IMR-90 (cell line): ENCODE data around the gene GALNT14. TPM values are rescaled to one million over a fixed set of nuclear protein-coding genes. Genes with fewer than 3 reads are reported as not detected.

ENCODE experiments used
- ATAC-seq: fragments of 200-7000 bp; cut with Tn5 transposase; 2 replicates; pipeline ENCODE4 v1.9.1; 2020; ENCODE audit warnings: low read depth, mild to moderate bottlenecking, moderate library complexity
- BruUV-seq: library from RNA; stranded (reverse); fragments of 400-500 nt; replicated peaks from 2 replicates; lab custom pipeline; 2021; lab: Mats Ljungman, UMichigan
- CTCF ChIA-PET: fragments of 300-600 bp; formaldehyde crosslinking; extraction: SDS; loops from one replicate; lab custom pipeline; 2021; ENCODE audit warnings: antibody characterized with exemption; lab: Yijun Ruan, JAX
- POLR2A ChIA-PET: fragments of 300-600 bp; sonication (Branson Sonifier 250); formaldehyde crosslinking; loops from one replicate; lab custom pipeline; 2022; ENCODE audit warnings: antibody characterized with exemption; ENCODE audit not compliant: unreplicated experiment; lab: Charles Lee
- DNase-seq: peaks from one replicate; pipeline ENCODE4 v3.0.0; 2013
- H2AFZ ChIP-seq: replicated peaks from 2 replicates; pipeline ENCODE3; 2013; ENCODE audit warnings: low read length, mild to moderate bottlenecking; ENCODE audit not compliant: poor library complexity
- H2AK5ac ChIP-seq: 2 replicates; pipeline ENCODE4 v1.6.1; 2013; ENCODE audit warnings: low read depth, low read length, inconsistent platforms
- H2AK9ac ChIP-seq: replicated peaks from 2 replicates; pipeline ENCODE3; 2013; ENCODE audit warnings: mild to moderate bottlenecking, low read depth, low read length, moderate library complexity; ENCODE audit not compliant: poor library complexity
- H2BK120ac ChIP-seq: 2 replicates; pipeline ENCODE4 v1.6.1; 2013; ENCODE audit warnings: low read depth, low read length, inconsistent platforms
- H2BK15ac ChIP-seq: 3 replicates; pipeline ENCODE4 v1.6.1; 2013; ENCODE audit warnings: low read depth, low read length, inconsistent platforms
- H2BK20ac ChIP-seq: 2 replicates; pipeline ENCODE4 v1.6.1; 2013; ENCODE audit warnings: low read depth, mild to moderate bottlenecking, inconsistent platforms, low read length, moderate library complexity
- H2BK5ac ChIP-seq: 2 replicates; pipeline ENCODE4 v1.6.1; 2013; ENCODE audit warnings: mild to moderate bottlenecking, low read depth, low read length, inconsistent platforms; ENCODE audit not compliant: poor library complexity, severe bottlenecking
- H3K14ac ChIP-seq: replicated peaks from 2 replicates; pipeline ENCODE4 v1.6.1; 2013; ENCODE audit warnings: low read depth, low read length, inconsistent platforms
- H3K18ac ChIP-seq: 2 replicates; pipeline ENCODE4 v1.6.1; 2013; ENCODE audit warnings: low read depth, low read length, control low read depth
- H3K23ac ChIP-seq: 2 replicates; pipeline ENCODE4 v1.6.1; 2013; ENCODE audit warnings: low read depth, low read length, inconsistent platforms
- H3K27ac ChIP-seq: 2 replicates; pipeline ENCODE4 v1.5.1; 2013; ENCODE audit warnings: mild to moderate bottlenecking, control low read depth, low read length; ENCODE audit not compliant: insufficient read depth
- H3K27me3 ChIP-seq: 2 replicates; pipeline ENCODE4 v1.6.1; 2013; ENCODE audit warnings: low read length; ENCODE audit not compliant: control insufficient read depth, insufficient read depth
- H3K36me3 ChIP-seq: 2 replicates; pipeline ENCODE4 v1.6.1; 2013; ENCODE audit warnings: low read length, mixed read lengths; ENCODE audit not compliant: control insufficient read depth, insufficient read depth
- H3K4ac ChIP-seq: 2 replicates; pipeline ENCODE4 v1.6.1; 2013; ENCODE audit warnings: low read depth, low read length, inconsistent platforms
- H3K4me1 ChIP-seq: 2 replicates; pipeline ENCODE4 v1.6.1; 2013; ENCODE audit warnings: low read length, mixed read lengths; ENCODE audit not compliant: control insufficient read depth, insufficient read depth
- H3K4me2 ChIP-seq: 2 replicates; pipeline ENCODE4 v1.6.1; 2013; ENCODE audit warnings: low read depth, mild to moderate bottlenecking, control low read depth, low read length, moderate library complexity
- H3K4me3 ChIP-seq: 2 replicates; pipeline ENCODE4 v1.5.1; 2013; ENCODE audit warnings: low read depth, mild to moderate bottlenecking, control low read depth, low read length, moderate library complexity; ENCODE audit not compliant: insufficient read depth
- H3K56ac ChIP-seq: 2 replicates; pipeline ENCODE4 v1.6.1; 2013; ENCODE audit warnings: low read length, inconsistent platforms; ENCODE audit not compliant: insufficient read depth; ENCODE audit errors: extremely low read depth
- H3K79me1 ChIP-seq, 2 experiments: 2 replicates each; pipeline ENCODE4 v1.6.1; 2013; ENCODE audit warnings: low read length in 2 of 2, inconsistent platforms in 1 of 2, low read depth in 1 of 2
- H3K9ac ChIP-seq: 2 replicates; pipeline ENCODE4 v1.6.1; 2013; ENCODE audit warnings: low read depth, low read length, control low read depth
- H3K9me1 ChIP-seq: 2 replicates; pipeline ENCODE4 v1.6.1; 2013; ENCODE audit warnings: low read length, inconsistent platforms; ENCODE audit not compliant: insufficient read depth
- H3K9me3 ChIP-seq: 2 replicates; pipeline ENCODE4 v1.6.1; 2013; ENCODE audit warnings: low read length; ENCODE audit not compliant: control insufficient read depth, insufficient read depth
- H4K20me1 ChIP-seq: 2 replicates; pipeline ENCODE4 v1.6.1; 2013; ENCODE audit warnings: low read length, inconsistent platforms; ENCODE audit not compliant: insufficient read depth
- H4K5ac ChIP-seq: 2 replicates; pipeline ENCODE4 v1.6.1; 2013; ENCODE audit warnings: mild to moderate bottlenecking, low read depth, low read length, control low read depth
- H4K8ac ChIP-seq, 2 experiments: 2 replicates each; pipeline ENCODE4 v1.6.1; 2013; ENCODE audit warnings: low read depth in 2 of 2, low read length in 2 of 2, control low read depth in 1 of 2, inconsistent platforms in 1 of 2
- H4K91ac ChIP-seq: 2 replicates; pipeline ENCODE4 v1.6.1; 2013; ENCODE audit warnings: low read depth, low read length, inconsistent platforms; ENCODE audit not compliant: insufficient read depth
- POLR2A ChIP-seq: IDR thresholded peaks from 2 replicates; pipeline ENCODE4 v1.6.1; 2012; ENCODE audit warnings: mild to moderate bottlenecking, low read depth, low read length
- WGBS, 2 experiments: methylation state at CpG; one replicate each; pipeline versions ENCODE4 v1.1.5 to v1.1.7; 2013; ENCODE audit warnings: missing lambda C conversion rate in 2 of 2; ENCODE audit not compliant: insufficient read length in 1 of 2; ENCODE audit errors: extremely low coverage in 2 of 2; 5-methylcytosine and 5-hydroxymethylcytosine counted together
- dilution Hi-C: fragments of 300-500 bp; cut with HindIII; formaldehyde crosslinking; loops from one replicate; pipeline ENCODE4 v1.14.3; 2018; ENCODE audit warnings: low sequenced_read_pairs; ENCODE audit not compliant: unreplicated experiment
- in situ Hi-C: fragments of 300-500 bp; cut with MboI; formaldehyde crosslinking; loops from 3 replicates; pipeline ENCODE4 v1.14.3; 2019; ENCODE audit warnings: low sequenced_read_pairs, inconsistent platforms, mixed read lengths
- intact Hi-C: fragments of 100-400 bp; cut with micrococcal nuclease; formaldehyde crosslinking; loops from 2 replicates; pipeline ENCODE4 v1.10.0; 2022
- polyA plus RNA-seq, 3 experiments: library from polyadenylated mRNA; depleted of rRNA; stranded (reverse); fragments of >200 nt; gene quantifications; 2 replicates each; pipeline ENCODE4 v1.2.3, GENCODE V29; 2012; ENCODE audit warnings: low replicate concordance in 1 of 3
- total RNA-seq: library from RNA; depleted of rRNA; stranded (reverse); fragments of >200 nt; gene quantifications from 2 replicates; pipeline ENCODE4 v1.2.3, GENCODE V29; 2012

The GALNT14 gene
- total and polyA plus RNA-seq, 2 of the 4 experiments (the other 2 are of a cell fraction): 0.15 to 0.18 TPM

- Histone ChIP-seq H2BK120ac (no peak overlapping the region), H3K27ac (no peak overlapping the region), H3K23ac (no peak overlapping the region), H2BK5ac (no peak overlapping the region), H4K91ac (no peak overlapping the region), H3K18ac (no peak overlapping the region), H2AFZ (no peak overlapping the region), H4K5ac (no peak overlapping the region), H3K4me3 (no peak overlapping the region), H2AK9ac (no peak overlapping the region), H3K9me1 (no peaks in the 10 kb centered on the region), H3K9me3 (no peaks in the 10 kb centered on the region), H3K56ac (no peak overlapping the region), H3K27me3 (peaks cover 1% of the 10 kb centered on the region; the same call in 1 of the 2 replicates), H4K20me1 (no peaks in the 10 kb centered on the region; the same call in 1 of the 2 replicates), H2BK15ac (no peak overlapping the region), H4K8ac (no peak overlapping the region), H3K9ac (no peak overlapping the region), H3K79me1 (no peaks in the 10 kb centered on the region), H3K14ac (no peak overlapping the region), H3K4ac (no peak overlapping the region), H3K36me3 (no peaks in the 10 kb centered on the region), H3K4me1 (no peaks in the 10 kb centered on the region), H2BK20ac (no peak overlapping the region), H2AK5ac (no peak overlapping the region), H3K4me2 (no peak overlapping the region)
- dilution Hi-C loops: no loop called here
- no CpG with 5 or more reads among the region's 6 CpGs for WGBS, 2 experiments
- DNase-seq (no peak), ATAC-seq (no peak)
- ChIA-PET CTCF (no interaction called here), POLR2A (no interaction called here)
- intact Hi-C loops: no loop called here
- no peak for TF ChIP-seq POLR2A
- in situ Hi-C loops: no loop called here
- no TSS peak for BruUV-seq
These were observed 150.7 kb downstream of the GALNT14 start for GRCh38 chr2:30987566-30987965.
